OCI-LY3 (cell line): Measurements from ENCODE around the gene COL13A1.

Experiments used
- CTCF ChIP-seq: fragments of 200-600, 300-600 bp; sonication (generic); IDR thresholded peaks from 2 replicates; pipeline ENCODE4 v1.5.1; 2014; ENCODE audit warnings: antibody characterized with exemption, low read length, low read depth
- EZH2phosphoT487 ChIP-seq: fragments of 200-600 bp; shearing (Covaris generic); IDR thresholded peaks from 2 replicates; pipeline ENCODE4 v1.6.1; 2018; ENCODE audit warnings: antibody characterized with exemption, mixed run types, low read depth

DNA sequence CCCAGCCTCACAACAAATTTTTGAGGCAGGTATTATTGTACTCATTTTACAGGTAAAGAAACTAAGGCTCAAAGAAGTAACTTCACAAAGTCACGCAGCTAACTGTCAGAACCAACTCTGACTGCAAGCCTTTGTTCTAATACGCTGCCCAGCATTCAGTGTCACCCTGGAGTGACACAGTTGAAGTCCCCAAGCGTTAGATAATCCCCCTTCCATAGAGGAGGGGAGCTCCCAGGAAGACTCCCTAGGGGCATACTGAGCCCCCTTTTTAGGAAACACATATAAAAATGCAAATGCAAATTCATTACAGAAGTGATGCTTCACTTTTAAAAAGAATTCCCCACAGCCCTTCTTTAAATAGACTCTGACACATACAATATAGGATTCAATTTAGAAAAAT lies 150.0 kb downstream of the COL13A1 start:
- TF ChIP-seq CTCF (no peak), EZH2phosphoT487 (no peak)
